COLO668 (cell line): ENCODE results near the gene ABCA2.
"Not testable (repeated sequence)": the region's sequence is repeated elsewhere in the genome, so short reads cannot be mapped to it uniquely, and the experiment has no call there.

Experiments used
- DNase-seq: peaks from one replicate; lab custom pipeline; 2025; ENCODE audit not compliant: unreplicated experiment; lab: John Stamatoyannopoulos, UW

Gene ABCA2

GRCh38 chr9:137064027-137064879 lies 36.2 kb upstream of the ABCA2 start:
- DNase-seq = peak; percentile 58

- DNase-seq = no peak
Measured at GRCh38 chr9:137063311-137064026, 35.4 kb upstream of the ABCA2 start.

- DNase-seq = not testable (repeated sequence)
Measured at GRCh38 chr9:137062798-137063197, 34.8 kb upstream of the ABCA2 start.

- DNase-seq = no peak
Measured at GRCh38 chr9:137062384-137062783, 34.3 kb upstream of the ABCA2 start.

- peak; percentile 48 for DNase-seq
Measured at GRCh38 chr9:137058521-137059234, 30.6 kb upstream of the ABCA2 start.

- DNase-seq = peak; percentile 83
Measured at GRCh38 chr9:137057545-137057944, 29.5 kb upstream of the ABCA2 start.

- peak; percentile 66 for DNase-seq
Measured at GRCh38 chr9:137056739-137057415, 28.8 kb upstream of the ABCA2 start.

- peak; percentile 42 for DNase-seq
Measured at GRCh38 chr9:137055385-137056364, 27.6 kb upstream of the ABCA2 start.

- DNase-seq = no peak
Measured at GRCh38 chr9:137054932-137055384, 26.9 kb upstream of the ABCA2 start.

GRCh38 chr9:137053944-137054931 lies 26.2 kb upstream of the ABCA2 start, which contains the start of gene ENTPD2:
Gene ENTPD2, minus strand, starts transcription at chr9:137054061. Its CDS starts 64 bp downstream, at chr9:137053997.
- DNase-seq = peak; percentile 89

- DNase-seq = peak; percentile 69
Measured at GRCh38 chr9:137052998-137053943, 25.2 kb upstream of the ABCA2 start.

- DNase-seq = no peak
Measured at GRCh38 chr9:137052293-137052692, 24.3 kb upstream of the ABCA2 start.

GRCh38 chr9:137051145-137051724 lies 23.2 kb upstream of the ABCA2 start:
- no peak for DNase-seq

GRCh38 chr9:137050570-137050969 lies 22.5 kb upstream of the ABCA2 start:
- DNase-seq = no peak

GRCh38 chr9:137049544-137050449 lies 21.8 kb upstream of the ABCA2 start:
- peak; percentile 88 for DNase-seq
